Measurements from ENCODE around the gene POLRMT.

DNA sequence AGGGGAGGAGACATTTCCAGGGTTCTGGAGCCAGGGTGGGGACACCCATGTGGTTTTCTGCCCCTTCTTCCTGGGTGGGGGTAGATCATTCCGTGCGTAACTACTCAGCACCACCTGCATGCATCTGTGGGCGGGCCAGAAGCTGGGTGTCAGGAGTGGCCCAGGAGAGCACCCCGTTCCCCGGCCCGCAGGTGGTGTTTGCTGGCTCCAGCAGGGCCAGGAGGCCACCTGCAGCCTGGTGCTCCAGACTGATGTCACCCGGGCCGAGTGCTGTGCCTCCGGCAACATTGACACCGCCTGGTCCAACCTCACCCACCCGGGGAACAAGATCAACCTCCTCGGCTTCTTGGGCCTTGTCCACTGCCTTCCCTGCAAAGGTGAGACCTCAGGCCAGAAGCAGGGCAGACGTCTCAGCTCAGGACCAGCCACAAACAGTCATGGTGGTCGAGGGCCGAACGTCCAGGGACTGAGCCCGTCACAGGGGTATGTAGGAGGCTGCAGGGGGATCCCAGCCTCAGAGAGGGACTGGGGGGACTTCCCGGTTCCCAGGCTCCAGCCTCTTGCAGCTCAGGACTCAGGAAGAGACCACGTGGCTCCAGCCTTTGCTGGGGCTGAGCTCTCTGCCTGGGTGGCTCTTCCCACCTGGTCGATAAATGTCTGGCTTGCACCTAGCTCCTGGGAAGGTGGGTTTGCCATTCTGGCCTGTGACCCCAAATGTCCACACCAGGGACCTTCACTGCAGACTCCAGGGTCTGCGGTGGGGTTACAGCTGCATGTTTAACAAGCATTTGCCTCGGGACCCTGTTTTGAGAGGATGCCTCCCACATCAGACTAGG, 44.5 kb upstream of the POLRMT start:
- TF ChIP-seq, protein P1, sequence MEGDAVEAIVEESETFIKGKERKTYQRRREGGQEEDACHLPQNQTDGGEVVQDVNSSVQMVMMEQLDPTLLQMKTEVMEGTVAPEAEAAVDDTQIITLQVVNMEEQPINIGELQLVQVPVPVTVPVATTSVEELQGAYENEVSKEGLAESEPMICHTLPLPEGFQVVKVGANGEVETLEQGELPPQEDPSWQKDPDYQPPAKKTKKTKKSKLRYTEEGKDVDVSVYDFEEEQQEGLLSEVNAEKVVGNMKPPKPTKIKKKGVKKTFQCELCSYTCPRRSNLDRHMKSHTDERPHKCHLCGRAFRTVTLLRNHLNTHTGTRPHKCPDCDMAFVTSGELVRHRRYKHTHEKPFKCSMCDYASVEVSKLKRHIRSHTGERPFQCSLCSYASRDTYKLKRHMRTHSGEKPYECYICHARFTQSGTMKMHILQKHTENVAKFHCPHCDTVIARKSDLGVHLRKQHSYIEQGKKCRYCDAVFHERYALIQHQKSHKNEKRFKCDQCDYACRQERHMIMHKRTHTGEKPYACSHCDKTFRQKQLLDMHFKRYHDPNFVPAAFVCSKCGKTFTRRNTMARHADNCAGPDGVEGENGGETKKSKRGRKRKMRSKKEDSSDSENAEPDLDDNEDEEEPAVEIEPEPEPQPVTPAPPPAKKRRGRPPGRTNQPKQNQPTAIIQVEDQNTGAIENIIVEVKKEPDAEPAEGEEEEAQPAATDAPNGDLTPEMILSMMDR (IDR thresholded peaks at IDR 0.05): no peak
- no peak for TF ChIP-seq POLR2A (IDR thresholded peaks at IDR 0.05)

Measured in right lobe of liver (tissue), 4 donors.